Measurements from ENCODE around the gene C19orf12.

Gene C19orf12

GRCh38 chr19:29695765-29696564, 19.1 kb downstream of the C19orf12 start:
- no peak for DNase-seq

DNA sequence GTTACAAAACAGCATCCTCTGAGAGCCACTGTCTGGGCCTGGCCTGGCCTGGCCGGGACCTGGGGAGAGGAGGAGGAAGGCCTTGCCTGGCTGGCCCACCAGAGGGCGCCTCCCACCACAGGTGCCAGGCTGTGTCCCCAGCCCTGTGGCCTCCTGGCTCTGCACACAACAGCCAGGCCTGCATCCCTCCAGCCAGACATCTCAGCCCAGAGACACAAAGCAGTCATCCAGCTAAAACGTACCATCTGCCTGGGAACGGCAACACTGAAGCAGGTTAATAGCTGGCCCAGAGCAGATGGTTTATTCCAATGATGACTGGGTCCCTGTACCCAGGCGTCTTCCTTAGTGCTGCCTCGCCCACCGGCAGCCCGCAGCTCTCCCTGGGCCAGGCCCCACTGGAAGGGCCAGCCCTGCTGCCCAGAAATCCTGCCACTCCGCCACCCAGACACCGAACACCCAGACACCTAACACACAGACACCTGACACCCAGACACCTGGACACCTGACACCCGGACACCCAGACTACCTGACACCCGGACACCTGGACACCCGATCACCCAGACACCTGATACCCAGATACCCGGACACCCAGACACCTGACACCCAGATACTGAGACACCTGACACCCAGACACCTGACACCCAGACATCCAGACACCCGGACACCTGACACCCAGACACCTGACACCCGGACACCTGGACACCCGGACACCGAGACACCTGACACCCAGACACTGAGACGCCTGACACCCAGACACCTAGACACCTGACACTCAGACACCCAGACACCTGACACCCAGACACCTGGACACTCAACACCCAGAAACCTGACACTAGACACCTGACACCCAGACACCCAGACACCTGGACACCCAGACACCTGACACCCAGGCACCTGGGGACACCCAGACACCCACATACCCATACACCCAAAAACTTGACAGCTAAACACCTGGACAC, 20.1 kb downstream of the C19orf12 start:
- peak; percentile 90 for DNase-seq

GRCh38 chr19:29694161-29694560, 20.9 kb downstream of the C19orf12 start:
- DNase-seq: no peak

- no peak for DNase-seq
Observed at GRCh38 chr19:29690842-29691241, 24.2 kb downstream of the C19orf12 start.

GRCh38 chr19:29687897-29688728, 26.9 kb downstream of the C19orf12 start:
- no peak for DNase-seq

GRCh38 chr19:29687244-29687896, 27.7 kb downstream of the C19orf12 start:
- DNase-seq: no peak

- no peak for DNase-seq
Observed at GRCh38 chr19:29686285-29686805, 28.7 kb downstream of the C19orf12 start.

GRCh38 chr19:29685326-29685725, 29.7 kb downstream of the C19orf12 start:
- no peak for DNase-seq

- no peak for DNase-seq
Observed at GRCh38 chr19:29683009-29683408, 32.1 kb downstream of the C19orf12 start.

- no peak for DNase-seq
Observed at GRCh38 chr19:29682236-29682895, 32.7 kb downstream of the C19orf12 start.

- DNase-seq: no peak
Observed at GRCh38 chr19:29681422-29682235, 33.4 kb downstream of the C19orf12 start.

GRCh38 chr19:29680937-29681336, 34.1 kb downstream of the C19orf12 start:
- DNase-seq: no peak

GRCh38 chr19:29680447-29680846, 34.6 kb downstream of the C19orf12 start:
- no peak for DNase-seq

GRCh38 chr19:29679598-29680210, 35.4 kb downstream of the C19orf12 start:
- DNase-seq: no peak

DNA sequence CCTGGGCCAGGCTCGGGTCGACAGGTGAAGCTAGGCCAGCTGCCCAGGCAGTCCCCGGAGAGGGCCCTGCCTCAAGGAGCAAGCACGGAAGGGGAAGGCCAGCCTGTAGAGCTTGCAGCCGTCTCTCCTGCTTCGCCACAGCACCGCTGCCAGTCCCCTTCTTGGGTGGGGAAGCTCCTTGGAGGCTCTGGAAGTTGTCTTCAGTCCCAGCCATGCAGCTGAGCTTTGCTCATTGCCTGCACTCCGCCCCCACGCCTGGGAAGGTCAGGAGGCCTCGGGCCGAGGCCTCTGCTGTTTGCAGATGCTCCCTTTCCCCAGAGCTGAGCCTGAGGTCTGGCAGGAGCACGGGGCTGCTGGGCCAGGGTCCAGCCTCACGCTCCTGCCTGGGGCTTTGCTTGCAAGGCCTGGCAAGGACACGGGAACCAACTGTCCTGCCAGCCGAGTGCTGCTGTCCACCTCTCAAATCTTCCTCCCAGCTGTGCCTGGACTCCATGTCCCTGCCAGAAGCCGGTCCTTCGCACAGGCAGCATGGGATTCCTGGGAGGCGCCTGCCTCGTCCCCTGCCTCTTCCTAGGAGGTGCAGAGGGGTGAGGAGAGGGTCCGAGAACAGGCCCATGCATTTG, 36.5 kb downstream of the C19orf12 start:
- no peak for DNase-seq

DNA sequence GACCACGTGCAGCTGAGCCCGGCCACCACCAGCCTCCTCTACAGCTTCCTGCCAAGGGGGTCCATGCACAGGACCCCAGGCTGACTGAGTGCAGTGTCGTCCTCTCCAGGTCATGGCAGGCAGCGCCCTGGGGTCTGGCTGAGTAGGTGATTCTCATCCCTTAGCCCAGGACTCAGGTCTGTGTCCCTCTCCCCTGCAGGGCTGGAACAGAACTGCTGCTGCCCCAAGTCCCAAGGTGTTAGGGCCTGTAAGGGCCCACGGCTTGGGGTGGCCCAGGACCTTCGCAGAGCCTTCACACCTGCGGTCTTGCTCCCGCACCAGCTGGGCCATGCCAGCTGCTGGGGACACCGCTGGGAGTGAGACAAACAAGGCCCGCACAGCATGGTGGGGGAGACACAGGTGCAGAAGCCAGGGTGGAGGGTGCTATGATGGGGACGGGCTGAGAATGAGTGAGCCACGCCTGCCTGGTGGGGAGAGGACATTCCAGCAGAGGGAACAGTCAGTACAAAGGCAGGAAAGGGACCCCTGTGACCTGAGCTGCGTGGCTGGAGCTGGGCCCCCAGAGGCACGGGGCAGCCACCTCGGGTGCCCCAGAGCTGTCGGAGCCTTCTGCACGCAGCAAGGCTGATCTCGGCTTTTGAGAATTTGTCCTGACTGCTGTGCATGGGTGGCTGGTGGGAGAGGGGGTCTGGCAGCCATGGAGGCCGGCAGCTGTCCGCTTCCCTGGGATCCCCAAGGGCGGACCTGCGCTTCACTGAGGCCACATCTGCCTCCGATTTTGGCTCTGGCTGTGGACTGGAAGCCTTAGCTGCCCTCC, 37.9 kb downstream of the C19orf12 start:
- DNase-seq: no peak

GRCh38 chr19:29676586-29676985, 38.5 kb downstream of the C19orf12 start:
- DNase-seq: no peak

DNA sequence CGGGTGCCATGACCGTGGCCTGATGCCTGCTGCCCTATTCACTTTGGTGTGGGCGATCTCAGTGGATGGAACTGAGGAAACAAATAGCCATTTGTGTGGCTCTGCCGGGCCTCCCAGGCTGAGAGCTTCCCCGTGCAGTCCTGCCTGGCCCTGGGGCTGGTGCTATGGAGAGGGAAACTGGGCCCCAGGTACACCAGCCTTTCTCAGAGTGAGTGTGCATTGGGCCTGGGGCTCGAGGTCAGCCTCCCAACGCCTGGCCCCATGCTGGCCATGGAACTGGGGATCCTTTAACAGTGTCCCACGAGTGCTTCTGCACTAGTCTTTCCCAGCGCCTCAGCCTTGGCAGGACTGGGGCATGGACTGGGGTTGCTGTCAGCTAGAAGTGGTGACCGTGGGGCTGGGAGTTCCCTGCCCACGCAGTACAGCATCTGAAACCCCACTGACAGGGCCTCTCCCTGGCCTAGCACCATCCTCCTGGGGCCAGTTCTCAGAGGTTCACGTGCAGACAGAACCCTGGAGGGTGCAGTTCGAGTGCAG, 39.3 kb downstream of the C19orf12 start:
- no peak for DNase-seq

Data from NCI-H2029 (cell line).